Measurements from ENCODE around the gene TMEM41B. TPM values are rescaled to one million over a fixed set of nuclear protein-coding genes. Genes with fewer than 3 reads are reported as not detected.
A peak's percentile ranks its signal among the peaks of the same experiment; 100 is the strongest.

The TMEM41B gene
- total RNA-seq, 2 experiments from 2014 or later, result 32.2 to 36.6 TPM

GRCh38 chr11:9285850-9286587 lies 28.4 kb downstream of the TMEM41B start:
- Mint-ChIP-seq H3K36me3 (ENCODE audit: low read depth) (peaks cover 38% of the 10 kb centered on the region), H3K27me3 (no peaks in the 10 kb centered on the region), H3K4me1 (peaks cover 8% of the 10 kb centered on the region), H3K27ac (no peak overlapping the region), H3K4me3 (no peak overlapping the region), H3K9me3 (no peaks in the 10 kb centered on the region)
- POLR2A ChIA-PET, result interaction anchor here (0.6 kb wide), 1 partner anchor 15 kb away, joined by 3 read pairs; no protein-coding TSS in a partner anchor
- CTCF ChIA-PET, result no interaction called here
- no peak for DNase-seq

- CTCF ChIA-PET, result interaction anchor here (0.8 to 1.3 kb wide), 5 partner anchors 9 to 55 kb away, joined by 3 to 4 read pairs (median 3); partner anchors contain the start of gene DENND5A
- POLR2A ChIA-PET, result interaction anchor here (0.6 kb wide), 1 partner anchor 104 kb away, joined by 3 read pairs; the partner anchor contains the start of gene IPO7
- H3K27me3 Mint-ChIP-seq, result no peaks in the 10 kb centered on the region
- no peaks in the 10 kb centered on the region for H3K9me3 Mint-ChIP-seq
- peaks cover 38% of the 10 kb centered on the region for H3K36me3 Mint-ChIP-seq (ENCODE audit: low read depth)
- peak overlapping the region; percentile 86 for H3K27ac Mint-ChIP-seq
- H3K4me1 Mint-ChIP-seq, result peaks cover 24% of the 10 kb centered on the region
- H3K4me3 Mint-ChIP-seq, result peak overlapping the region; percentile 55
- peak; percentile 86 for DNase-seq
Observed at GRCh38 chr11:9280655-9281301, 33.6 kb downstream of the TMEM41B start.

GRCh38 chr11:9277176-9277575 lies 37.2 kb downstream of the TMEM41B start:
- POLR2A ChIA-PET, result no interaction called here
- H3K4me3 Mint-ChIP-seq, result no peak overlapping the region
- H3K27ac Mint-ChIP-seq, result no peak overlapping the region
- peaks cover 24% of the 10 kb centered on the region for H3K36me3 Mint-ChIP-seq (ENCODE audit: low read depth)
- H3K9me3 Mint-ChIP-seq, result no peaks in the 10 kb centered on the region
- DNase-seq, result no peak
- H3K4me1 Mint-ChIP-seq, result peaks cover 30% of the 10 kb centered on the region
- CTCF ChIA-PET, result interaction anchor here (1.2 to 2.2 kb wide), 2 partner anchors 12 to 229 kb away, joined by 3 to 6 read pairs; partner anchors contain the start of gene DENND5A
- no peaks in the 10 kb centered on the region for H3K27me3 Mint-ChIP-seq

- peaks cover 22% of the 10 kb centered on the region for H3K36me3 Mint-ChIP-seq (ENCODE audit: low read depth)
- peaks cover 3% of the 10 kb centered on the region for H3K27me3 Mint-ChIP-seq
- no peak overlapping the region for H3K27ac Mint-ChIP-seq
- ChIA-PET CTCF (interaction anchor here (1.2 to 2.2 kb wide), 2 partner anchors 11 to 230 kb away, joined by 3 to 6 read pairs; partner anchors contain the start of gene DENND5A), POLR2A (no interaction called here)
- peaks cover 29% of the 10 kb centered on the region for H3K4me1 Mint-ChIP-seq
- no peak for DNase-seq
- H3K9me3 Mint-ChIP-seq, result no peaks in the 10 kb centered on the region
- H3K4me3 Mint-ChIP-seq, result no peak overlapping the region
Observed at GRCh38 chr11:9276571-9276970, 37.8 kb downstream of the TMEM41B start.

GRCh38 chr11:9274499-9275258 lies 39.7 kb downstream of the TMEM41B start:
- CTCF ChIA-PET, result interaction anchor here (0.6 to 1.5 kb wide), 2 partner anchors 10 to 14 kb away, joined by 4 to 6 read pairs; no protein-coding TSS in a partner anchor
- Mint-ChIP-seq H3K9me3 (no peaks in the 10 kb centered on the region), H3K27ac (no peak overlapping the region), H3K4me1 (peaks cover 12% of the 10 kb centered on the region), H3K27me3 (peaks cover 3% of the 10 kb centered on the region), H3K36me3 (ENCODE audit: low read depth) (peaks cover 7% of the 10 kb centered on the region), H3K4me3 (no peak overlapping the region)
- POLR2A ChIA-PET, result no interaction called here
- no peak for DNase-seq

GRCh38 chr11:9273376-9274336 lies 40.7 kb downstream of the TMEM41B start:
- H3K27ac Mint-ChIP-seq, result no peak overlapping the region
- POLR2A ChIA-PET, result no interaction called here
- no peak overlapping the region for H3K4me3 Mint-ChIP-seq
- no peaks in the 10 kb centered on the region for H3K9me3 Mint-ChIP-seq
- H3K27me3 Mint-ChIP-seq, result peaks cover 3% of the 10 kb centered on the region
- peaks cover 12% of the 10 kb centered on the region for H3K4me1 Mint-ChIP-seq
- CTCF ChIA-PET, result interaction anchor here (0.6 to 1.5 kb wide), 4 partner anchors 11 to 192 kb away, joined by 3 to 6 read pairs (median 4); no protein-coding TSS in a partner anchor
- no peak for DNase-seq
- H3K36me3 Mint-ChIP-seq (ENCODE audit: low read depth), result peaks cover 7% of the 10 kb centered on the region

GRCh38 chr11:9269492-9270013 lies 44.8 kb downstream of the TMEM41B start:
- Mint-ChIP-seq H3K36me3 (ENCODE audit: low read depth) (peaks cover under 1% of the 10 kb centered on the region), H3K27me3 (peaks cover 25% of the 10 kb centered on the region), H3K27ac (no peak overlapping the region), H3K4me1 (peaks cover 16% of the 10 kb centered on the region), H3K9me3 (no peaks in the 10 kb centered on the region), H3K4me3 (no peak overlapping the region)
- DNase-seq, result no peak
- CTCF ChIA-PET, result interaction anchor here (0.5 to 1.1 kb wide), 2 partner anchors 10 to 62 kb away, joined by 3 read pairs; no protein-coding TSS in a partner anchor
- POLR2A ChIA-PET, result interaction anchor here (0.7 kb wide), 1 partner anchor 19 kb away, joined by 3 read pairs; no protein-coding TSS in a partner anchor

- DNase-seq, result no peak
- CTCF ChIA-PET, result interaction anchor here (0.7 kb wide), 1 partner anchor 1179 kb away, joined by 3 read pairs; no protein-coding TSS in a partner anchor
- H3K27me3 Mint-ChIP-seq, result peaks cover 25% of the 10 kb centered on the region
- POLR2A ChIA-PET, result no interaction called here
- H3K4me3 Mint-ChIP-seq, result no peak overlapping the region
- H3K9me3 Mint-ChIP-seq, result no peaks in the 10 kb centered on the region
- H3K36me3 Mint-ChIP-seq (ENCODE audit: low read depth), result peaks cover 10% of the 10 kb centered on the region
- no peak overlapping the region for H3K27ac Mint-ChIP-seq
- H3K4me1 Mint-ChIP-seq, result peaks cover 22% of the 10 kb centered on the region
Observed at GRCh38 chr11:9267680-9268079, 46.7 kb downstream of the TMEM41B start.

- POLR2A ChIA-PET, result interaction anchor here (0.6 kb wide), 1 partner anchor 286 kb away, joined by 3 read pairs; no protein-coding TSS in a partner anchor
- H3K36me3 Mint-ChIP-seq (ENCODE audit: low read depth), result peaks cover 10% of the 10 kb centered on the region
- DNase-seq, result no peak
Observed at GRCh38 chr11:9266926-9267325, 47.5 kb downstream of the TMEM41B start.

GRCh38 chr11:9266132-9266736 lies 48.2 kb downstream of the TMEM41B start:
- peak overlapping the region; percentile 71 for H3K27ac Mint-ChIP-seq
- peaks cover 13% of the 10 kb centered on the region for H3K36me3 Mint-ChIP-seq (ENCODE audit: low read depth)
- H3K4me1 Mint-ChIP-seq, result peaks cover 34% of the 10 kb centered on the region
- ChIA-PET CTCF (interaction anchor here (0.5 to 2.2 kb wide), 4 partner anchors 11 to 123 kb away, joined by 3 to 6 read pairs (median 4); no protein-coding TSS in a partner anchor), POLR2A (interaction anchor here (0.6 kb wide), 2 partner anchors 43 to 285 kb away, joined by 3 to 4 read pairs; no protein-coding TSS in a partner anchor)
- peaks cover 23% of the 10 kb centered on the region for H3K27me3 Mint-ChIP-seq
- no peak for DNase-seq
- peak overlapping the region; percentile 81 for H3K4me3 Mint-ChIP-seq
- no peaks in the 10 kb centered on the region for H3K9me3 Mint-ChIP-seq

More at GRCh38 chr11:9266926-9267325, 47.5 kb downstream of the TMEM41B start:
- H3K4me1 Mint-ChIP-seq, result peaks cover 27% of the 10 kb centered on the region
- H3K27ac Mint-ChIP-seq, result peak overlapping the region; percentile 46
- H3K4me3 Mint-ChIP-seq, result no peak overlapping the region
- CTCF ChIA-PET, result interaction anchor here (0.7 to 0.8 kb wide), 2 partner anchors 268 to 1178 kb away, joined by 3 to 5 read pairs; no protein-coding TSS in a partner anchor
- H3K27me3 Mint-ChIP-seq, result peaks cover 23% of the 10 kb centered on the region
- no peaks in the 10 kb centered on the region for H3K9me3 Mint-ChIP-seq

Measured in activated CD4-positive, alpha-beta T cell treated with anti-CD3 and anti-CD28 coated beads, Interleukin-2, amount 10 ng/mL, durations not matched to agents 7 days and 5 days (primary cell).